Nucleus accumbens (tissue), 56 donors: ENCODE measurements around the gene SORBS2.
A peak's percentile ranks its signal among the peaks of the same experiment; 100 is the strongest.

Experiments used
- DNase-seq, 56 donors: peaks; one replicate each; lab custom pipeline; 2025; lab: John Stamatoyannopoulos, UW

The SORBS2 gene

GRCh38 chr4:185541251-185541727, 270.7 kb downstream of the SORBS2 start:
- DNase-seq, result peak in 21 of 56 donors; percentile 8 to 67 (median 30)

GRCh38 chr4:185540487-185541120, 271.4 kb downstream of the SORBS2 start:
- DNase-seq, result no peak

GRCh38 chr4:185540040-185540439, 272.0 kb downstream of the SORBS2 start:
- no peak for DNase-seq

GRCh38 chr4:185538806-185539205, 273.2 kb downstream of the SORBS2 start:
- DNase-seq, result no peak

GRCh38 chr4:185536411-185536709, 275.6 kb downstream of the SORBS2 start:
- DNase-seq, result peak in 19 of 56 donors; percentile 7 to 33 (median 16)

- DNase-seq, result no peak
These were observed 276.2 kb downstream of the SORBS2 start for GRCh38 chr4:185535612-185536410.
